DOHH2 (cell line): ENCODE measurements around the gene ZNF76.
A peak's percentile ranks its signal among the peaks of the same experiment; 100 is the strongest.

Source experiments
- H3F3A ChIP-seq: fragments of 200-600 bp; sonication (generic), shearing (Covaris generic); 2 replicates; pipeline ENCODE4 v1.6.0; 2016; ENCODE audit warnings: antibody characterized with exemption, mild to moderate bottlenecking; ENCODE audit not compliant: control insufficient read depth, insufficient read depth
- H3K27ac ChIP-seq: fragments of 200-600 bp; sonication (generic); 2 replicates; pipeline ENCODE4 v1.5.1; 2014; ENCODE audit warnings: low read depth, mild to moderate bottlenecking, low read length, moderate library complexity
- H3K27me3 ChIP-seq: fragments of 200-600 bp; sonication (generic); 2 replicates; pipeline ENCODE4 v1.6.1; 2014; ENCODE audit warnings: mild to moderate bottlenecking, low read length, mixed read lengths; ENCODE audit not compliant: control insufficient read depth
- H3K36me3 ChIP-seq: fragments of 200-600 bp; sonication (generic); 2 replicates; pipeline ENCODE4 v1.6.1; 2014; ENCODE audit warnings: mild to moderate bottlenecking, low read length, moderate library complexity, mixed read lengths; ENCODE audit not compliant: control insufficient read depth
- H3K4me1 ChIP-seq: fragments of 200-600 bp; sonication (generic); 2 replicates; pipeline ENCODE4 v1.6.1; 2014; ENCODE audit warnings: mild to moderate bottlenecking, low read length, mixed read lengths; ENCODE audit not compliant: control insufficient read depth
- H3K4me2 ChIP-seq: fragments of 200-600 bp; sonication (generic); 2 replicates; pipeline ENCODE4 v1.6.0; 2014; ENCODE audit warnings: mild to moderate bottlenecking, low read length, moderate library complexity
- H3K4me3 ChIP-seq: fragments of 200-600 bp; sonication (generic); 2 replicates; pipeline ENCODE4 v1.5.1; 2014; ENCODE audit warnings: mild to moderate bottlenecking, low read length, mixed read lengths
- H3K79me2 ChIP-seq: fragments of 200-600 bp; sonication (generic); 2 replicates; pipeline ENCODE4 v1.6.1; 2014; ENCODE audit warnings: mild to moderate bottlenecking, low read length, mixed read lengths; ENCODE audit not compliant: control insufficient read depth
- H3K9me2 ChIP-seq: fragments of 200-600 bp; sonication (generic); replicated peaks from 2 replicates; pipeline ENCODE4 v1.6.1; 2014; ENCODE audit warnings: mild to moderate bottlenecking, low read length, mixed read lengths; ENCODE audit not compliant: control insufficient read depth
- H3K9me3 ChIP-seq: fragments of 200-600 bp; sonication (generic); 2 replicates; pipeline ENCODE4 v1.6.1; 2014; ENCODE audit warnings: antibody characterized with exemption, low read length, mixed read lengths; ENCODE audit not compliant: control insufficient read depth, insufficient read depth
- H4K20me1 ChIP-seq: fragments of 200-600 bp; sonication (generic); 2 replicates; pipeline ENCODE4 v1.6.0; 2014; ENCODE audit warnings: low read depth, mild to moderate bottlenecking, antibody characterized with exemption, low read length, moderate library complexity; ENCODE audit not compliant: control insufficient read depth, insufficient read depth
- EZH2phosphoT487 ChIP-seq: fragments of 200-600 bp; sonication (generic); IDR thresholded peaks from 2 replicates; pipeline ENCODE4 v1.6.1; 2017; ENCODE audit warnings: borderline replicate concordance, mild to moderate bottlenecking, antibody characterized with exemption, low read length, moderate library complexity, mixed read lengths
- TF ChIP-seq, protein P1 (sequence below): fragments of 200-600 bp; sonication (generic); IDR thresholded peaks from one replicate; pipeline ENCODE4 v1.5.1; 2014; ENCODE audit warnings: antibody characterized with exemption, mild to moderate bottlenecking, low read depth, low read length; ENCODE audit not compliant: poor library complexity, severe bottlenecking

The ZNF76 gene

DNA sequence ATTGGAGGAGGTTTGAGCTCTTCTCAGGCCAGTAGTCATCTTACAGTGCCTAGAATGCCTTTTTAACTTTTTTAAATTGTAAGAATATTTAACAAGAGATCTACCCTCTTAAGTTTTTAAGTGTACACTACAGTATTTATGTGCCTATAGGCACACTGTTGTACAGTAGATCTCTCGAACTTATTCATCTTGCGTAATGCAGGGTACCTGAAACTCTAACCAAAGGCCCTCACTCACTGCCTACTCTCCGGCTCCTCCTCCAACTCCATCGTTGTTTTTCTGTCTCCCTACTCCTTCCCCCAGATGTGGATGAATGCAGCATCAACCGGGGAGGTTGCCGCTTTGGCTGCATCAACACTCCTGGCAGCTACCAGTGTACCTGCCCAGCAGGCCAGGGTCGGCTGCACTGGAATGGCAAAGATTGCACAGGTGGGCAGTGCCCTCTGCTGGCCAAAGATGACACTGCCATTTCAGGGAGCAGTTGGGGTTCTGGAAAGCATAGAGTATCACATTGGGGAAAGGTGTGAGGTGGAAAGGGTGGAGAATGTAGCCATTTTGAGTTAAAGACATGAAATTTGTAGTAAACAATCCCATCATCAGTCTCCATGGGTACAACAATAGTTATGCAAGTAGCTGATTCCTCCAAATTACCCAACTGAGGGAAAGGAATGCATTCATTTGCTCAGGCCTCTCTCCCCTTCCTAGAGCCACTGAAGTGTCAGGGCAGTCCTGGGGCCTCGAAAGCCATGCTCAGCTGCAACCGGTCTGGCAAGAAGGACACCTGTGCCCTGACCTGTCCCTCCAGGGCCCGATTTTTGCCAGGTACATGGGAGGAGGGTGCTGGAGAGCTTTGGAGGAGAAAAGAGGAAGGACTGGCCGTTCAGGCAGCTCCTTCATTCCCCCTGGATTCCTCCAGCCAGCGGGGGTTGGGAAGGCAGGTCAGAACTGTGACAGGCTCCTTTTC is 18.4 kb upstream of the ZNF76 start:
- TF ChIP-seq, protein P1, sequence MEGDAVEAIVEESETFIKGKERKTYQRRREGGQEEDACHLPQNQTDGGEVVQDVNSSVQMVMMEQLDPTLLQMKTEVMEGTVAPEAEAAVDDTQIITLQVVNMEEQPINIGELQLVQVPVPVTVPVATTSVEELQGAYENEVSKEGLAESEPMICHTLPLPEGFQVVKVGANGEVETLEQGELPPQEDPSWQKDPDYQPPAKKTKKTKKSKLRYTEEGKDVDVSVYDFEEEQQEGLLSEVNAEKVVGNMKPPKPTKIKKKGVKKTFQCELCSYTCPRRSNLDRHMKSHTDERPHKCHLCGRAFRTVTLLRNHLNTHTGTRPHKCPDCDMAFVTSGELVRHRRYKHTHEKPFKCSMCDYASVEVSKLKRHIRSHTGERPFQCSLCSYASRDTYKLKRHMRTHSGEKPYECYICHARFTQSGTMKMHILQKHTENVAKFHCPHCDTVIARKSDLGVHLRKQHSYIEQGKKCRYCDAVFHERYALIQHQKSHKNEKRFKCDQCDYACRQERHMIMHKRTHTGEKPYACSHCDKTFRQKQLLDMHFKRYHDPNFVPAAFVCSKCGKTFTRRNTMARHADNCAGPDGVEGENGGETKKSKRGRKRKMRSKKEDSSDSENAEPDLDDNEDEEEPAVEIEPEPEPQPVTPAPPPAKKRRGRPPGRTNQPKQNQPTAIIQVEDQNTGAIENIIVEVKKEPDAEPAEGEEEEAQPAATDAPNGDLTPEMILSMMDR = peak; percentile 99
- no peak for TF ChIP-seq EZH2phosphoT487
- Histone ChIP-seq H3K27me3 (no peaks in the 10 kb centered on the region), H3K27ac (no peak overlapping the region), H3K9me2 (no peaks in the 10 kb centered on the region), H3K4me3 (no peak overlapping the region), H3K9me3 (no peaks in the 10 kb centered on the region), H3K36me3 (no peaks in the 10 kb centered on the region), H3F3A (no peaks in the 10 kb centered on the region), H4K20me1 (peaks cover 8% of the 10 kb centered on the region; the same call in 1 of the 2 replicates), H3K4me2 (no peak overlapping the region), H3K4me1 (no peaks in the 10 kb centered on the region), H3K79me2 (no peaks in the 10 kb centered on the region)

DNA sequence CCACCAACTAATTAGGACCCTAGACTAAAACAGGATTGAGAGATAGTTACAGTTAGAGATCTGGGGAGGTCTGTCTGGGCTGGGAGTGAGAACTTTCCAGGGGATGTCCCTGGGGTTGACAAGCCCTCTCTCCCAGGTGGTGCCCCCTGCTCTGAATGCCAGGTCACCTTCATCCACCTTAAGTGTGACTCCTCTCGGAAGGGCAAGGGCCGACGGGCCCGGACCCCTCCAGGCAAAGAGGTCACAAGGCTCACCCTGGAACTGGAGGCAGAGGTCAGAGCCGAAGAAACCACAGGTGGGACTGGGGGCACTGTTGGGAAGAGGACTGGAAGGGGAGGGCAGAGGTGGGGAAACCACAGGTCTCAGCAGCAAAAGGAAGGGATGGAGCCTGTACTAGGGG is 17.0 kb upstream of the ZNF76 start:
- no peaks in the 10 kb centered on the region for H3K9me3 ChIP-seq
- H3K4me2 ChIP-seq = no peak overlapping the region
- H3K27me3 ChIP-seq = no peaks in the 10 kb centered on the region
- TF ChIP-seq EZH2phosphoT487 = no peak
- TF ChIP-seq, protein P1 = no peak
- no peaks in the 10 kb centered on the region for H3K79me2 ChIP-seq
- H3K4me3 ChIP-seq = no peak overlapping the region
- H3F3A ChIP-seq = no peaks in the 10 kb centered on the region
- peaks cover 8% of the 10 kb centered on the region; the same call in 1 of the 2 replicates for H4K20me1 ChIP-seq
- no peak overlapping the region for H3K27ac ChIP-seq
- no peaks in the 10 kb centered on the region for H3K36me3 ChIP-seq
- no peaks in the 10 kb centered on the region for H3K4me1 ChIP-seq
- no peaks in the 10 kb centered on the region for H3K9me2 ChIP-seq

DNA sequence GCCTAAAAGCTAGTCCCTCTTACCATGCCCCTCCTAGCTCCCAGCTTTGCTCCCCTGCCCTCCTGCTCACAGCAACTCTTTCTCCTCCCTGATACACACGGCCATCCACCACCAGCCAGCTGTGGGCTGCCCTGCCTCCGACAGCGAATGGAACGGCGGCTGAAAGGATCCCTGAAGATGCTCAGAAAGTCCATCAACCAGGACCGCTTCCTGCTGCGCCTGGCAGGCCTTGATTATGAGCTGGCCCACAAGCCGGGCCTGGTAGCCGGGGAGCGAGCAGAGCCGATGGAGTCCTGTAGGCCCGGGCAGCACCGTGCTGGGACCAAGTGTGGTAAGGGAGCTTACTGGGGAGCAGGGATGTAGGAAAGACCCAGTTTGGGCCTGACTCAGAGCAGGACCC is 16.6 kb upstream of the ZNF76 start:
- Histone ChIP-seq H3K27ac (no peak overlapping the region), H3K27me3 (no peaks in the 10 kb centered on the region), H3K36me3 (no peaks in the 10 kb centered on the region), H3K4me3 (no peak overlapping the region), H3K9me2 (no peaks in the 10 kb centered on the region), H4K20me1 (peaks cover 8% of the 10 kb centered on the region; the same call in 1 of the 2 replicates), H3K4me1 (no peaks in the 10 kb centered on the region), H3K4me2 (no peak overlapping the region), H3F3A (no peaks in the 10 kb centered on the region), H3K9me3 (no peaks in the 10 kb centered on the region), H3K79me2 (no peaks in the 10 kb centered on the region)
- TF ChIP-seq EZH2phosphoT487 = no peak
- TF ChIP-seq, protein P1 = no peak
